LNCaP clone FGC (cell line): ENCODE results near the gene DGUOK.

Source experiments
- DNase-seq: peaks from one replicate; pipeline ENCODE4 v3.0.0-alpha.2; 2011; ENCODE audit warnings: low read depth
- H3K4me3 ChIP-seq: 2 replicates; pipeline ENCODE4 v1.5.1; 2011; ENCODE audit warnings: mild to moderate bottlenecking, low read depth, low read length, control low read depth
- CTCF ChIP-seq: IDR thresholded peaks from 2 replicates; pipeline ENCODE4 v1.5.1; 2012; ENCODE audit warnings: mild to moderate bottlenecking; ENCODE audit not compliant: control insufficient read depth, insufficient read depth; ENCODE audit errors: extremely low read depth

The DGUOK gene

GRCh38 chr2:74002505-74003421 is 76.1 kb downstream of the DGUOK start:
- no peak for DNase-seq
- no peak for TF ChIP-seq CTCF
- peak overlapping the region; percentile 36 for H3K4me3 ChIP-seq

- DNase-seq = no peak
- TF ChIP-seq CTCF = no peak
- H3K4me3 ChIP-seq = no peak overlapping the region
Observed at GRCh38 chr2:74003494-74004211, 77.0 kb downstream of the DGUOK start.

GRCh38 chr2:74004212-74005182 is 77.8 kb downstream of the DGUOK start:
- DNase-seq = no peak
- no peak for TF ChIP-seq CTCF
- H3K4me3 ChIP-seq = no peak overlapping the region

GRCh38 chr2:74005786-74006185 is 79.1 kb downstream of the DGUOK start:
- no peak for TF ChIP-seq CTCF
- no peak for DNase-seq
- H3K4me3 ChIP-seq = no peak overlapping the region

- H3K4me3 ChIP-seq = no peak overlapping the region
- no peak for DNase-seq
- TF ChIP-seq CTCF = no peak
Observed at GRCh38 chr2:74006459-74006858, 79.8 kb downstream of the DGUOK start.

- H3K4me3 ChIP-seq = no peak overlapping the region
- DNase-seq = no peak
- TF ChIP-seq CTCF = no peak
Observed at GRCh38 chr2:74007121-74007520, 80.4 kb downstream of the DGUOK start.
